HepG2 (cell line): ENCODE results near the gene GALNT9.

Experiments used
- EZH2 ChIP-seq: conservative IDR thresholded peaks from 2 replicates; pipeline ENCODE4 v1.6.1; 2012; ENCODE audit warnings: mild to moderate bottlenecking, low read depth, low read length, moderate library complexity
- JUNB ChIP-seq: sonication (generic); formaldehyde crosslinking; IDR thresholded peaks from 2 replicates; pipeline ENCODE4 v1.8.0; 2022; ENCODE audit warnings: missing genetic modification reagents, mild to moderate bottlenecking, borderline replicate concordance
- JUND ChIP-seq: sonication (generic); formaldehyde crosslinking; IDR thresholded peaks from 2 replicates; pipeline ENCODE4 v1.8.0; 2022; ENCODE audit warnings: mild to moderate bottlenecking, missing genetic modification reagents
- MAFF ChIP-seq: IDR thresholded peaks from 2 replicates; pipeline ENCODE4 v1.6.1; 2011; ENCODE audit warnings: low read depth, low read length, improper control_type of control experiment
- RFX5 ChIP-seq: IDR thresholded peaks from 2 replicates; pipeline ENCODE4 v1.6.1; 2011; ENCODE audit warnings: low read depth, low read length, improper control_type of control experiment
- SETDB1 ChIP-seq: sonication (generic); formaldehyde crosslinking; IDR thresholded peaks from 2 replicates; pipeline ENCODE4 v1.5.1; 2020; ENCODE audit warnings: missing genetic modification reagents, mild to moderate bottlenecking, borderline replicate concordance
- TARDBP ChIP-seq: sonication (generic); formaldehyde crosslinking; IDR thresholded peaks from 2 replicates; pipeline ENCODE4 v1.8.0; 2022; ENCODE audit warnings: mild to moderate bottlenecking, missing genetic modification reagents
- ZNF567 ChIP-seq: sonication (generic); formaldehyde crosslinking; IDR thresholded peaks from 2 replicates; pipeline ENCODE4 v1.8.1; 2023; ENCODE audit warnings: mild to moderate bottlenecking, missing genetic modification reagents, borderline replicate concordance
- ZNF576 ChIP-seq: sonication (generic); formaldehyde crosslinking; IDR thresholded peaks from 2 replicates; pipeline ENCODE4 v1.4.0; 2020; ENCODE audit warnings: mild to moderate bottlenecking, missing genetic modification reagents
- ZNF703 ChIP-seq: sonication (generic); formaldehyde crosslinking; IDR thresholded peaks from 2 replicates; pipeline ENCODE4 v1.5.1; 2020; ENCODE audit warnings: missing genetic modification reagents, mild to moderate bottlenecking, moderate library complexity, borderline replicate concordance

- TF ChIP-seq EZH2, result no peak
- TF ChIP-seq RFX5, result no peak
- TF ChIP-seq ZNF703, result no peak
- no peak for TF ChIP-seq SETDB1 (CRISPR knock-in tag)
- TF ChIP-seq JUNB (CRISPR knock-in tag), result no peak
- TF ChIP-seq ZNF567, result no peak
- no peak for TF ChIP-seq MAFF
- TF ChIP-seq ZNF576 (CRISPR knock-in tag), result no peak
- TF ChIP-seq TARDBP (CRISPR knock-in tag), result no peak
- no peak for TF ChIP-seq JUND (CRISPR knock-in tag)
These were observed 158.0 kb downstream of the GALNT9 start for GRCh38 chr12:132171293-132171967.
